ENCODE results near the gene ZNF329. TPM values are rescaled to one million over a fixed set of nuclear protein-coding genes. Genes with fewer than 3 reads are reported as not detected.

Gene ZNF329
- total RNA-seq, 1 experiment from 2014 or later: 1.7 TPM

- ChIA-PET RAD21 (ENCODE audit: low non-redundant PET in 1 of 2, low total read pairs in 2 of 2, uncharacterized antibody in 2 of 2, unreplicated experiment in 2 of 2) (no interaction called here), POLR2A (no interaction called here), CTCF (no interaction called here)
- Histone ChIP-seq H3K9me2 (ENCODE audit: insufficient read depth) (no peaks in the 10 kb centered on the region), H3K4me2 (ENCODE audit: low read length) (no peak within 1 kb of the TSS), H2AFZ (ENCODE audit: low read depth, low read length, poor library complexity, severe bottlenecking) (no peak within 1 kb of the TSS), H3K36me3 (ENCODE audit: control insufficient read depth in 1 of 2, insufficient read depth in 2 of 2, low read length in 2 of 2) (no peaks in the 10 kb centered on the region), H3K9ac (ENCODE audit: low read length) (no peak within 1 kb of the TSS), H3K79me2 (ENCODE audit: insufficient read depth, low read length) (no peaks in the 10 kb centered on the region), H3K4me3 (replicated peaks in 1 of 2; ENCODE audit: low read depth in 1 of 2, low read length in 2 of 2) (no peak within 1 kb of the TSS), H3K9me3 (ENCODE audit: control insufficient read depth in 1 of 2, insufficient read depth in 1 of 2, low read depth in 1 of 2, low read length in 2 of 2) (peaks cover 3 to 13% of the 10 kb centered on the region in 2 experiments; a peak in 2 of 4 replicates), H3K4me1 (ENCODE audit: control insufficient read depth in 1 of 2, insufficient read depth in 2 of 2, low read length in 2 of 2) (no peaks in the 10 kb centered on the region), H3K27me3 (ENCODE audit: insufficient read depth, low read length) (no peaks in the 10 kb centered on the region), H4K20me1 (ENCODE audit: insufficient read depth) (no peaks in the 10 kb centered on the region), H3K27ac (ENCODE audit: low read depth, low read length) (no peak within 1 kb of the TSS)
- intact Hi-C loops (cut with micrococcal nuclease): no loop called here
- ATAC-seq: no peak
- BruUV-seq (replicated peaks): no TSS peak
- DNase-seq (ENCODE audit: low read depth, low spot score): no peak
- TF ChIP-seq MAX (IDR thresholded peaks at IDR 0.05): no peak
Measured at GRCh38 chr19:58097781-58098681, 52.6 kb downstream of the ZNF329 start, which contains the start of gene ZSCAN18. ZSCAN18 (minus strand) TSS chr19:58098231; CDS start chr19:58090267, 7,964 bp downstream.

- DNase-seq (ENCODE audit: low read depth, low spot score) (no peak), ATAC-seq (no peak)
- no peaks in the 10 kb centered on the region for H3K9me2 ChIP-seq (ENCODE audit: insufficient read depth)
- no peak overlapping the region for H3K27ac ChIP-seq (ENCODE audit: low read depth, low read length)
- H3K36me3 ChIP-seq (ENCODE audit: control insufficient read depth in 1 of 2, insufficient read depth in 2 of 2, low read length in 2 of 2): no peaks in the 10 kb centered on the region
- H2AFZ ChIP-seq (ENCODE audit: low read depth, low read length, poor library complexity, severe bottlenecking): no peak overlapping the region
- ChIA-PET CTCF (no interaction called here), POLR2A (no interaction called here), RAD21 (ENCODE audit: low non-redundant PET in 1 of 2, low total read pairs in 2 of 2, uncharacterized antibody in 2 of 2, unreplicated experiment in 2 of 2) (no interaction called here)
- no peaks in the 10 kb centered on the region for H3K79me2 ChIP-seq (ENCODE audit: insufficient read depth, low read length)
- peaks cover 3 to 13% of the 10 kb centered on the region in 2 experiments; a peak in 2 of 4 replicates for H3K9me3 ChIP-seq (ENCODE audit: control insufficient read depth in 1 of 2, insufficient read depth in 1 of 2, low read depth in 1 of 2, low read length in 2 of 2)
- H3K4me1 ChIP-seq (ENCODE audit: control insufficient read depth in 1 of 2, insufficient read depth in 2 of 2, low read length in 2 of 2): no peaks in the 10 kb centered on the region
- intact Hi-C loops (cut with micrococcal nuclease): no loop called here
- H3K27me3 ChIP-seq (ENCODE audit: insufficient read depth, low read length): no peaks in the 10 kb centered on the region
- H4K20me1 ChIP-seq (ENCODE audit: insufficient read depth): no peaks in the 10 kb centered on the region
- H3K4me2 ChIP-seq (ENCODE audit: low read length): no peak overlapping the region
- no peak for TF ChIP-seq YY1 (IDR thresholded peaks at IDR 0.05; ENCODE audit: extremely low read depth, insufficient replicate concordance, low read depth, low read length)
- TF ChIP-seq CBX3 (IDR thresholded peaks at IDR 0.05; ENCODE audit: low read depth): no peak
- TF ChIP-seq EGR1 (IDR thresholded peaks at IDR 0.05; ENCODE audit: low read depth): no peak
- TF ChIP-seq MAX (IDR thresholded peaks at IDR 0.05): no peak
- TF ChIP-seq ELF1 (IDR thresholded peaks at IDR 0.05; ENCODE audit: borderline replicate concordance, low read depth): no peak
- TF ChIP-seq RAD21 (IDR thresholded peaks at IDR 0.05; ENCODE audit: low read depth): no peak
- TF ChIP-seq CTCF (IDR thresholded peaks at IDR 0.05 in 2 of 3, conservative IDR thresholded peaks at IDR 0.05 in 1 of 3; ENCODE audit: borderline replicate concordance in 1 of 3, insufficient read depth in 1 of 3, low read depth in 2 of 3, low read length in 2 of 3): no peak
- TF ChIP-seq CEBPB (IDR thresholded peaks at IDR 0.05; ENCODE audit: low read depth): no peak
- TF ChIP-seq EZH2phosphoT487 (IDR thresholded peaks at IDR 0.05; ENCODE audit: borderline replicate concordance): no peak
- TF ChIP-seq ATF3 (IDR thresholded peaks at IDR 0.05): no peak
- no peak for TF ChIP-seq FOSL1 (IDR thresholded peaks at IDR 0.05; ENCODE audit: low read depth)
- H3K4me3 ChIP-seq (replicated peaks in 1 of 2; ENCODE audit: low read depth in 1 of 2, low read length in 2 of 2): no peak overlapping the region
- BruUV-seq (replicated peaks): no TSS peak
- H3K9ac ChIP-seq (ENCODE audit: low read length): no peak overlapping the region
Measured at GRCh38 chr19:58097349-58097748, 53.2 kb downstream of the ZNF329 start.
